NCI-H1105 treated with DMSO at 0.1 percent for 48 hours (cell line): ENCODE data around the gene CD55.

Source experiments
- DNase-seq: peaks from one replicate; lab custom pipeline; 2025; lab: John Stamatoyannopoulos, UW

Gene CD55

GRCh38 chr1:207362962-207363860 is 41.7 kb downstream of the CD55 start:
- DNase-seq: no peak

- no peak for DNase-seq
Measured at GRCh38 chr1:207363871-207364270, 42.4 kb downstream of the CD55 start.

GRCh38 chr1:207364614-207365013 is 43.1 kb downstream of the CD55 start:
- DNase-seq: no peak

GRCh38 chr1:207365063-207365462 is 43.6 kb downstream of the CD55 start:
- no peak for DNase-seq

GRCh38 chr1:207366022-207366421 is 44.5 kb downstream of the CD55 start:
- no peak for DNase-seq

GRCh38 chr1:207388721-207389120 is 67.2 kb downstream of the CD55 start:
- DNase-seq: no peak

- no peak for DNase-seq
Measured at GRCh38 chr1:207389728-207390464, 68.4 kb downstream of the CD55 start.

- DNase-seq: no peak
Measured at GRCh38 chr1:207393610-207394009, 72.1 kb downstream of the CD55 start.

- DNase-seq: no peak
Measured at GRCh38 chr1:207396168-207396746, 74.8 kb downstream of the CD55 start.

- DNase-seq: no peak
Measured at GRCh38 chr1:207397525-207397926, 76.0 kb downstream of the CD55 start.

GRCh38 chr1:207398986-207399385 is 77.5 kb downstream of the CD55 start:
- no peak for DNase-seq

GRCh38 chr1:207401578-207401977 is 80.1 kb downstream of the CD55 start:
- DNase-seq: no peak

- DNase-seq: no peak
Measured at GRCh38 chr1:207402744-207403143, 81.3 kb downstream of the CD55 start.

- DNase-seq: peak; percentile 73
Measured at GRCh38 chr1:207404849-207405525, 83.5 kb downstream of the CD55 start.

- no peak for DNase-seq
Measured at GRCh38 chr1:207405814-207406213, 84.3 kb downstream of the CD55 start.

GRCh38 chr1:207407655-207408260 is 86.3 kb downstream of the CD55 start:
- DNase-seq: no peak
